ENCODE data around the gene DNASE2.

Gene DNASE2

GRCh38 chr19:12885749-12886650 is 4.8 kb upstream of the DNASE2 start:
- TF ChIP-seq SIN3A (IDR thresholded peaks at IDR 0.05; ENCODE audit: borderline replicate concordance, insufficient read depth, low read length) (no peak), REST (IDR thresholded peaks at IDR 0.05; ENCODE audit: insufficient read depth in 1 of 2, low read depth in 2 of 2, low read length in 2 of 2) (no peak), POLR2AphosphoS5 (IDR thresholded peaks at IDR 0.05; ENCODE audit: low read depth, low read length) (no peak), TAF1 (IDR thresholded peaks at IDR 0.05; ENCODE audit: borderline replicate concordance, insufficient read depth, low read length) (no peak), FOXP2 (optimal IDR thresholded peaks at IDR 0.05; ENCODE audit: borderline replicate concordance, extremely low read depth, extremely low read length, insufficient read depth) (no peak)

- TF ChIP-seq POLR2AphosphoS5 (IDR thresholded peaks at IDR 0.05; ENCODE audit: low read depth, low read length) (no peak), FOXP2 (optimal IDR thresholded peaks at IDR 0.05; ENCODE audit: borderline replicate concordance, extremely low read depth, extremely low read length, insufficient read depth) (no peak), TAF1 (IDR thresholded peaks at IDR 0.05; ENCODE audit: borderline replicate concordance, insufficient read depth, low read length) (no peak), SIN3A (IDR thresholded peaks at IDR 0.05; ENCODE audit: borderline replicate concordance, insufficient read depth, low read length) (no peak), REST (IDR thresholded peaks at IDR 0.05; ENCODE audit: insufficient read depth in 1 of 2, low read depth in 2 of 2, low read length in 2 of 2) (no peak)
Observed at GRCh38 chr19:12884926-12885748, 3.9 kb upstream of the DNASE2 start.

GRCh38 chr19:12884627-12884925 is 3.3 kb upstream of the DNASE2 start:
- no peak for TF ChIP-seq SIN3A (IDR thresholded peaks at IDR 0.05; ENCODE audit: borderline replicate concordance, insufficient read depth, low read length)
- no peak for TF ChIP-seq TAF1 (IDR thresholded peaks at IDR 0.05; ENCODE audit: borderline replicate concordance, insufficient read depth, low read length)
- TF ChIP-seq FOXP2 (optimal IDR thresholded peaks at IDR 0.05; ENCODE audit: borderline replicate concordance, extremely low read depth, extremely low read length, insufficient read depth), result no peak
- TF ChIP-seq POLR2AphosphoS5 (IDR thresholded peaks at IDR 0.05; ENCODE audit: low read depth, low read length), result no peak
- TF ChIP-seq REST (IDR thresholded peaks at IDR 0.05; ENCODE audit: insufficient read depth in 1 of 2, low read depth in 2 of 2, low read length in 2 of 2), result no peak

GRCh38 chr19:12884202-12884601 is 3.0 kb upstream of the DNASE2 start:
- TF ChIP-seq REST (IDR thresholded peaks at IDR 0.05; ENCODE audit: insufficient read depth in 1 of 2, low read depth in 2 of 2, low read length in 2 of 2), result no peak
- no peak for TF ChIP-seq POLR2AphosphoS5 (IDR thresholded peaks at IDR 0.05; ENCODE audit: low read depth, low read length)
- no peak for TF ChIP-seq FOXP2 (optimal IDR thresholded peaks at IDR 0.05; ENCODE audit: borderline replicate concordance, extremely low read depth, extremely low read length, insufficient read depth)
- TF ChIP-seq SIN3A (IDR thresholded peaks at IDR 0.05; ENCODE audit: borderline replicate concordance, insufficient read depth, low read length), result no peak
- TF ChIP-seq TAF1 (IDR thresholded peaks at IDR 0.05; ENCODE audit: borderline replicate concordance, insufficient read depth, low read length), result no peak

All from PFSK-1 (cell line).